Measurements from ENCODE around the gene ZBTB3. TPM values are rescaled to one million over a fixed set of nuclear protein-coding genes. Genes with fewer than 3 reads are reported as not detected.

Gene ZBTB3
- total and polyA plus RNA-seq, 2 of the 13 experiments (the other 11 are each of a cell fraction or from before 2014, with no cell fraction given) = 3.4 to 5.2 TPM

DNA sequence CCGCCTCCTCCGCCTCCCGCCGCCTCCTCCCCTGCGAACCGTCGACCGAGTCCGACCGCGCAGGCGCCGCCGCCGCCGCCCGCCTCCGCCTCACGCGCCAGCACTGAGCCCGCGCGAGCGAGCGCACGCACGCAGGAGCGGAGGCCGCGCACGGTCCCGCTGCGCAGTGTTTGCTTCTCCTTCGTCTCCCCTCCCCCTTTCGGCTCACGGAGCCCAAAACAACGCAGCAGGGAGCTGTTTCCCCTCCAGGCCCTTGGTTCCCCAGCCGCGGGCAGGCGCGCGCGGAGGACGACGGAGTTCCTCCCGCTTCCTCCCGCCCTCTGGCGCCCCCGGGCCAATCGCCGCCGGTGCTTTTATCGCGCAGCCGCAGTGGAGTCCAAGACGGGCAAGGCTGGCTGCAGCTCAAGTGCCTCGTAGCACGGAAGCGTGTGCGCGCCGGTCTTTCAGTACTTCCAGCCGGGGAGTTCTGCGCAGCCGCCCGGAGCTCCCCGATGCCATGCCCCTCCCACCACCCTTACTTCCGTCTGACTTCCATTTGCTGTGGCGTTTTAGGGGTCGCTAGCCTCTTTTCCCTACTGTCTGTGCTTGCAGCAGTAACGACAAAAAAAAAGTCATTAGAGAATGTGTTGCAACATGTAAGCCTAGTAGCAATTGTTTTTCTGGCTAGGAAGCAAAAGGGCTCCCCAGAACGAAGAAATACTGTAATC is 26.6 kb downstream of the ZBTB3 start, which contains the start of gene HNRNPUL2 (continued):
- peak; percentile 63; the same call in 1 of the 2 replicates for TF ChIP-seq TBP (CRISPR knock-in tag; IDR thresholded peaks at IDR 0.05)
- TF ChIP-seq SRSF4 (IDR thresholded peaks at IDR 0.05; ENCODE audit: low read depth, low read length, poor library complexity, severe bottlenecking) = no peak
- TF ChIP-seq ZSCAN25 (CRISPR knock-in tag; IDR thresholded peaks at IDR 0.05) = peak; percentile 92
- peak; percentile 62; the same call in 1 of the 2 replicates for TF ChIP-seq SMAD3 (CRISPR knock-in tag; IDR thresholded peaks at IDR 0.05)
- TF ChIP-seq, protein P1, sequence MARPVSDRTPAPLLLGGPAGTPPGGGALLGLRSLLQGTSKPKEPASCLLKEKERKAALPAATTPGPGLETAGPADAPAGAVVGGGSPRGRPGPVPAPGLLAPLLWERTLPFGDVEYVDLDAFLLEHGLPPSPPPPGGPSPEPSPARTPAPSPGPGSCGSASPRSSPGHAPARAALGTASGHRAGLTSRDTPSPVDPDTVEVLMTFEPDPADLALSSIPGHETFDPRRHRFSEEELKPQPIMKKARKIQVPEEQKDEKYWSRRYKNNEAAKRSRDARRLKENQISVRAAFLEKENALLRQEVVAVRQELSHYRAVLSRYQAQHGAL (CRISPR knock-in tag; IDR thresholded peaks at IDR 0.05; ENCODE audit: not compliant biosample characterization) = peak; percentile 83
- TF ChIP-seq CAMTA2 (CRISPR knock-in tag; IDR thresholded peaks at IDR 0.05; ENCODE audit: borderline replicate concordance) = 0 out of 2 replicates have a peak, but pooled peaks have one; percentile 9
- peak; percentile 47; the same call in 1 of the 2 replicates for TF ChIP-seq ZNF160 (CRISPR knock-in tag; IDR thresholded peaks at IDR 0.05)
- TF ChIP-seq SRF (IDR thresholded peaks at IDR 0.05; ENCODE audit: low read depth, low read length) = no peak
- no peak for TF ChIP-seq ZNF496 (CRISPR knock-in tag; IDR thresholded peaks at IDR 0.05; ENCODE audit: insufficient replicate concordance)
- TF ChIP-seq ZFP82 (CRISPR knock-in tag; IDR thresholded peaks at IDR 0.05; ENCODE audit: borderline replicate concordance) = no peak
- no peak for TF ChIP-seq POLR2AphosphoS2 (IDR thresholded peaks at IDR 0.05; ENCODE audit: low read depth, low read length)
- TF ChIP-seq HNF4G (IDR thresholded peaks at IDR 0.05; ENCODE audit: borderline replicate concordance, low read depth, low read length) = no peak
- TF ChIP-seq HNF4G (CRISPR knock-in tag; IDR thresholded peaks at IDR 0.05; ENCODE audit: borderline replicate concordance, low read depth) = no peak
- TF ChIP-seq ZNF781 (CRISPR knock-in tag; IDR thresholded peaks at IDR 0.05; ENCODE audit: borderline replicate concordance, not compliant biosample characterization) = peak; percentile 66
- peak; percentile 75; the same call in 1 of the 2 replicates for TF ChIP-seq KMT2B (CRISPR knock-in tag; IDR thresholded peaks at IDR 0.05)
- TF ChIP-seq ZNF207 (IDR thresholded peaks at IDR 0.05; ENCODE audit: borderline replicate concordance) = no peak
- TF ChIP-seq, protein P2, sequence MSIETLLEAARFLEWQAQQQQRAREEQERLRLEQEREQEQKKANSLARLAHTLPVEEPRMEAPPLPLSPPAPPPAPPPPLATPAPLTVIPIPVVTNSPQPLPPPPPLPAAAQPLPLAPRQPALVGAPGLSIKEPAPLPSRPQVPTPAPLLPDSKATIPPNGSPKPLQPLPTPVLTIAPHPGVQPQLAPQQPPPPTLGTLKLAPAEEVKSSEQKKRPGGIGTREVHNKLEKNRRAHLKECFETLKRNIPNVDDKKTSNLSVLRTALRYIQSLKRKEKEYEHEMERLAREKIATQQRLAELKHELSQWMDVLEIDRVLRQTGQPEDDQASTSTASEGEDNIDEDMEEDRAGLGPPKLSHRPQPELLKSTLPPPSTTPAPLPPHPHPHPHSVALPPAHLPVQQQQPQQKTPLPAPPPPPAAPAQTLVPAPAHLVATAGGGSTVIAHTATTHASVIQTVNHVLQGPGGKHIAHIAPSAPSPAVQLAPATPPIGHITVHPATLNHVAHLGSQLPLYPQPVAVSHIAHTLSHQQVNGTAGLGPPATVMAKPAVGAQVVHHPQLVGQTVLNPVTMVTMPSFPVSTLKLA (IDR thresholded peaks at IDR 0.05) = peak; percentile 37
- TF ChIP-seq, protein P3, sequence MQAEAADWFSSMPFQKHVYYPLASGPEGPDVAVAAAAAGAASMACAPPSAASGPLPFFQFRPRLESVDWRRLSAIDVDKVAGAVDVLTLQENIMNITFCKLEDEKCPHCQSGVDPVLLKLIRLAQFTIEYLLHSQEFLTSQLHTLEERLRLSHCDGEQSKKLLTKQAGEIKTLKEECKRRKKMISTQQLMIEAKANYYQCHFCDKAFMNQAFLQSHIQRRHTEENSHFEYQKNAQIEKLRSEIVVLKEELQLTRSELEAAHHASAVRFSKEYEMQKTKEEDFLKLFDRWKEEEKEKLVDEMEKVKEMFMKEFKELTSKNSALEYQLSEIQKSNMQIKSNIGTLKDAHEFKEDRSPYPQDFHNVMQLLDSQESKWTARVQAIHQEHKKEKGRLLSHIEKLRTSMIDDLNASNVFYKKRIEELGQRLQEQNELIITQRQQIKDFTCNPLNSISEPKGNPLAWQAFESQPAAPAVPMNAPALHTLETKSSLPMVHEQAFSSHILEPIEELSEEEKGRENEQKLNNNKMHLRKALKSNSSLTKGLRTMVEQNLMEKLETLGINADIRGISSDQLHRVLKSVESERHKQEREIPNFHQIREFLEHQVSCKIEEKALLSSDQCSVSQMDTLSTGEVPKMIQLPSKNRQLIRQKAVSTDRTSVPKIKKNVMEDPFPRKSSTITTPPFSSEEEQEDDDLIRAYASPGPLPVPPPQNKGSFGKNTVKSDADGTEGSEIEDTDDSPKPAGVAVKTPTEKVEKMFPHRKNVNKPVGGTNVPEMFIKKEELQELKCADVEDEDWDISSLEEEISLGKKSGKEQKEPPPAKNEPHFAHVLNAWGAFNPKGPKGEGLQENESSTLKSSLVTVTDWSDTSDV (CRISPR knock-in tag; IDR thresholded peaks at IDR 0.05) = peak; percentile 95
- TF ChIP-seq SIX4 (CRISPR knock-in tag; IDR thresholded peaks at IDR 0.05) = no peak
- TF ChIP-seq YEATS4 (CRISPR knock-in tag; IDR thresholded peaks at IDR 0.05; ENCODE audit: borderline replicate concordance) = peak; percentile 98
- TF ChIP-seq KLF13 (CRISPR knock-in tag; IDR thresholded peaks at IDR 0.05) = no peak
- peak; percentile 89 for TF ChIP-seq CBFB (CRISPR knock-in tag; IDR thresholded peaks at IDR 0.05)
- TF ChIP-seq ZNF546 (CRISPR knock-in tag; conservative IDR thresholded peaks at IDR 0.05) = no peak; the same call in 1 of the 2 replicates
- no peak for TF ChIP-seq KAT2B (IDR thresholded peaks at IDR 0.05; ENCODE audit: borderline replicate concordance, low read depth, low read length)
- no peak for TF ChIP-seq ZNF3 (CRISPR knock-in tag; IDR thresholded peaks at IDR 0.05)
- TF ChIP-seq ZBTB20 (CRISPR knock-in tag; IDR thresholded peaks at IDR 0.05; ENCODE audit: borderline replicate concordance, low read depth) = peak; percentile 80; the same call in 1 of the 2 replicates
